ENCODE data around the gene NAA16. TPM values are rescaled to one million over a fixed set of nuclear protein-coding genes. Genes with fewer than 3 reads are reported as not detected.
"Not testable (repeated sequence)": the region's sequence is repeated elsewhere in the genome, so short reads cannot be mapped to it uniquely, and the experiment has no call there.

The NAA16 gene
- total RNA-seq: 10.0 and 12.8 TPM in 2 replicates

GRCh38 chr13:41310963-41311405 is at the start of gene NAA16:
Gene NAA16, plus strand, starts transcription at chr13:41311267. Its CDS starts 262 bp downstream, at chr13:41311529.
- peak; percentile 92 for DNase-seq

DNA sequence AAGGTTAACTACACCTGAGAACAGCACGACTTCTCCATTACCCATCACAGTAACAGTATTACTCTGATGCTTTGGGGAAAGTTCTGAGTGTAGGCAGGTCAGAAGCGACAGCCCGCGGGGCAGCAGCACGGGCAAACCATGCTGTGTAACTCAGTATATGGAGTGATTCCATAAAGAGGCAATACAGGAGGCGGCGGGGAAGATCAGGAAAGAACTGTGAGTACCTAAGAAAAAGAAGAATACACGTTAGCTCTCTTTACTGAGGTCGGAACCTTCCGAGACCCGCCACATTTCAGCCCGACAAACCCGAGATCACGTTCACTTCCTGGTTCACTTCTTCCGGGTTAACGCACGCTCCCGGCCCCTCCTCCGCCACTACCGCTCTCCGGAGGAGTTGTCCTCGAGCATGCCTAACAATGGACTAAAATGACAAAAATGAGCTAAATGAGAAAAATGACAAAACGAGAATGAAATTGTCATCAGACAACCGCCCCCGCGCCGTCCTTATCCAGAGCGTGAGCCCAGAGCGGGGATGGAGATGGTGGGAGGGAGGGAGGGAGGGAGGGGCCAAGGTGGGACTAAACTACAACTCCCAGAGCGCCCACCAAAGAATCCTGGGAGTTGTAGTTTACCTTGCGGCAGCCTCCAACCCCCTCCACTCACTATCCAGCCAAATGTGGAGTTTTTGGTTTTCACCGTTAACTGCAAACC is 47.7 kb upstream of the NAA16 start, which contains the start of gene MTRF1:
Gene MTRF1 (minus strand): TSS at position 316 of the 711 bp plus-strand sequence. CDS start 2,669 bp downstream, outside the sequence.
- DNase-seq: peak; percentile 78

DNA sequence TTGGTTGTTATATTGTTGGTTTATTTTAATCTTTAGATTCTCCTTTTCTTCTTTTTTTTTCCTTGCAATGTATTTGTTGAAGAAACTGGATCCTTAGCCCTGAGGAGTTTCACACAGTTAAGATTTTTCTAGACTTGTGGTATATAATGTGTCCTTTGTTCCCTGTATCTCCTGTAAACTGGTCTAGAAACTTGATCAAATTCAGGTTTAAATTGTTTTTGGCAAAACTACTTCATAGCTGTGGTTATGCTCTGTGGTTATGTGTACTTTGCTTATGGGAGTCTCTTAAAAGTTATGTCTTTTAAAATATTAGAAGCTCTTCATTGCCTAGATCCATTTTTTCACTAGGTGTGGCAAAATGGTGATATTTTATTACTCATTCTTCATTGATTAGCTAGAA is 44.0 kb upstream of the NAA16 start:
- DNase-seq: no peak

DNA sequence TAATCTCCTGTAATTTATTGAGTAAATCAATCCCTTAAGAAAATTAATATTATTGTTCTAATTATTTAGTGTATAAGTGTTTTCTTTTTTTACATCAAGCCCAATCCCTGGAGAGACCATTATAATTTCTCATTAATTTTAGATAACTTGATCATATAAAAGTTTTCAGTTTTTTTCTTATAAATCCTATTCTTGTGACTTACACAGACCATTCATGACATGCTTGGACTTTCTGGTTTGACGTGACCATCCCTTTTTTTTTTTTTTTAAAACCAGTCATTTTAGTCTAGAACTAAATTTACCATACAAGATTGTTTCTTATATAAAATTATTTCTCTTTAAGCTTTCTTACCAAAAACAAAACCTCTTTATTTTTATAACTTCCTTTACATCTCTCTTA is 42.3 kb upstream of the NAA16 start:
- peak; percentile 41 for DNase-seq

- DNase-seq: no peak
Measured at GRCh38 chr13:41271456-41272285, 39.4 kb upstream of the NAA16 start.

DNA sequence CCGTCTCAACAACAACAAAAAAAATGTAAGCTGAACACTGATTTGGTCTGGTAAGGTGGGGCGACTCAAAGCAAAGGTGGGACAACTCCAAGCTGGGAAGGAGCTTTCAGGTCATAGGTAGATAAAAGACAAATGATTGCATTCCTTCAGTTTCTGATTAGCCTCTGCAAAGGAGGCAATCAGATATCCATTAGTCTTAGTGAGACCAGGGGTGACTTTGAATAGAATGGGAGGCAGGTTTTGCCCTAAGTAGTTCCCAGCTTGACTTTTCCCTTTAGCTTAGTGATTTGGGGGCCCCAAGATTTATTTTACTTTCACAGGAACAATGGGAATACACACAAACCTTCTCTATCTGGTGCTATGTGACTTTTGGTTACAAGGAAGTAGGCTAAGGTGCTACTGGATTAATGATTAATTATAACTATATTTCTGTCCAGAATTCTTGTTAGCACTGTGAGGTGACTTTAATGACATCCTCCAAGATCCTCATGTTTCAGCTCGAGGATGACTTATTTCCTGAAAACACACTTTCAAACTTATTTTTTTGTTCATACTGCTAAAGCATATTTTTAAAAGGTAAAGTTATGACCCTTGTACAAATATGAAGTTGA is 37.1 kb upstream of the NAA16 start:
- DNase-seq: no peak

- no peak for DNase-seq
Measured at GRCh38 chr13:41274881-41275280, 36.2 kb upstream of the NAA16 start.

- DNase-seq: no peak
Measured at GRCh38 chr13:41276824-41277223, 34.2 kb upstream of the NAA16 start.

GRCh38 chr13:41279156-41279555 is 31.9 kb upstream of the NAA16 start:
- not testable (repeated sequence) for DNase-seq

DNA sequence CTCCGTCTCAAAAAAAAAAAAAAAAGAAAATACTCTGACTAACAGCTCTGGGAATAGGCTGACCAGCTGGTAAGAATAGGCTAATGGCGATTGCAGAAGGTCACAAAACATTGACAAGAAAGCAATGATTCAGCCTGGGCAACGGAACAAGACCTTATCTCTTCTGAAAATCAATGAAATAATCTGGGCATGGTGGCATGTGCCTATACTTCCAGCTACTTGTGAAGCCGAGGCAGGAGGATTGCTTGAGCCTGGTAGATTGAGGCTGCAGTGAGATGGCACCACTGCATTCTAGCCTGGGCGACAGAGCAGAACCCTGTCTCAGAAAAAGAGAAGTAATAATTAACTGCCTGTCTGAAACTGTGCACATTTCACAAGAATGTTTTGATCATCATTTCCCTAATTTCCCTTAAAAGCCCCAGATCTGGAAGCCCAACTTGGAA is 28.9 kb upstream of the NAA16 start:
- no peak for DNase-seq

GRCh38 chr13:41284512-41285288 is 26.4 kb upstream of the NAA16 start:
- peak; percentile 46 for DNase-seq

GRCh38 chr13:41286370-41286769 is 24.7 kb upstream of the NAA16 start:
- DNase-seq: no peak

- no peak for DNase-seq
Measured at GRCh38 chr13:41289463-41289881, 21.6 kb upstream of the NAA16 start.

DNA sequence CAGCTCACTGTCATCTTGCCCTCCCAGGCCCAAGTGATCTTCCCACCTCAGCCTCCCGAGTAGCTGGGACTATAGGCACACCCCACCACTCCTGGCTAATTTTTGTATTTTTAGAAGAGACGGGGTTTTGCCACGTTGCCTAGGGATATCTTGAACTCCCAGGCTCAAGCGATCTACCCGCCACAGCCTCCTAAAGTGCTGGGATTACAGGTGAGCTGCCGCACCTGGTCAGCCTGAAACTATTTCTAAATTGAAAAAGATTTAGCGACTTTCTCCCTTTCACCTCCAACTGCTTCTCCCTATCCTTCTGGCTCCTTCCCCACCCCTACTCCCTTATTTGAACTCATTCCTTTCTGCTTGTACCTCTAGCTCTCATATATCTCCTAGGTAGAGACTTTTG is 19.8 kb upstream of the NAA16 start:
- no peak for DNase-seq

GRCh38 chr13:41293272-41293671 is 17.8 kb upstream of the NAA16 start:
- DNase-seq: no peak

- no peak for DNase-seq
Measured at GRCh38 chr13:41294914-41295313, 16.2 kb upstream of the NAA16 start.

GRCh38 chr13:41295973-41296372 is 15.1 kb upstream of the NAA16 start:
- no peak for DNase-seq

GRCh38 chr13:41296879-41297646 is 14.0 kb upstream of the NAA16 start:
- no peak for DNase-seq

- no peak for DNase-seq
Measured at GRCh38 chr13:41299316-41300094, 11.6 kb upstream of the NAA16 start.

DNA sequence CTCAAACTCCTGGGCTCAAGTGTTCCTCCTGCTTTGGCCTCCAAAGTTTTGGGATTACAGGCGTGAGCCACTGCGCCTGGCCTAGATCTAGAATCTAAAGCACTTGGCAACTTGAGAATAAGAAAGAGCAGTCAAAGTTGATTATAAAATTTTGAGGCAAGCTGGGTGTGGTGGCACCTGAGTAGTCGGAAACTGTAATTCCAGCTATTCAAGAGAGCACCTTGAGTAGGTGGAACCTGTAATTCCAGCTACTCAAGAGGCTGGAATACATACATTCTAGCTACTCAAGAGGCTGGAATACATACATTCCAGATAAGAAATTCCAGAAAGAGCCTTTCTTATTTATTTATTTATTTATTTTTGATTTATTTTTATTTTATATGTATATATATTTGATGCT is 8.3 kb upstream of the NAA16 start:
- no peak for DNase-seq

DNA sequence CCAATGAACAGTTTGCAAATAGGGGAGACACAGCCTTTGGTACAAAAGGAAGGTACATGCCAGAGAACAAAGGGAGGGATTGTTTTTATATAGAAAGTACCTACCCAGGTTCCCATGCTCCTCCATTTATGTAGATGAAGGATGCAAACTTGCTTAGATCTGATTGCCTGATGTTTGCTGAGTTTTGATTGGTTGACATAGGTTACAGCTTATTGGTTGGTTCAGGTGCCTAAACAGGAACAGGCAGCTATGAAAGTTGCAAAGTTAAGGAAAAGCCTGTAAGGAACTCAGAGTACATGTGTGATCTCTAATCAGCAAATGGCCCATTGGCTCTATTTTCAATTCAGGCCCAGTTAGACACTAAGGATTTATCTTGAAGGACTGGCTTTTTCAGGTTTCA is 6.5 kb upstream of the NAA16 start:
- no peak for DNase-seq
